GM21360 (cell line): ENCODE measurements around the gene CCN2.

Experiments used
- ATAC-seq: cut with Tn5 transposase; IDR thresholded peaks from one replicate; pipeline ENCODE4 v1.9.1; 2021; ENCODE audit warnings: mild to moderate bottlenecking, moderate library complexity; ENCODE audit not compliant: unreplicated experiment

CCN2 gene

GRCh38 chr6:131967948-131968347, 16.8 kb upstream of the CCN2 start:
- no peak for ATAC-seq

DNA sequence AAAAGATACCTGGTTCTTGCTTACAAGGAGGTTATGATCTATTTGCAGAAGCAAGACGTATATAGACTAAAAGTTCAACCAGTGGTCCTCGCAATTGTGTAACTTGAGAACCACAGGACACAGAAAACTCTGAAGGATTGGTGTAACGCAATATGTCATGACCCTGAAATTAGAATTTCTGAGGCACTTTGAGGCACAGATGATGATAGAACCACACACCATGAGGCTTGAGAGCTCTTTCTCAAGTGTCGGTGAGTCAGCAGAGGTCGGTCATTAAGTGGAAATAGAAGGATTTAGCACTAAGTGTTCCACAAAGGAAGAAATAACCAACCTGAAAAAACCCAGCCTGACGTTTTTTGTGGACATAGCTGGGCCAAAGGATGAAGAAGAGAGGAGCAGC, 15.3 kb upstream of the CCN2 start:
- ATAC-seq: no peak

DNA sequence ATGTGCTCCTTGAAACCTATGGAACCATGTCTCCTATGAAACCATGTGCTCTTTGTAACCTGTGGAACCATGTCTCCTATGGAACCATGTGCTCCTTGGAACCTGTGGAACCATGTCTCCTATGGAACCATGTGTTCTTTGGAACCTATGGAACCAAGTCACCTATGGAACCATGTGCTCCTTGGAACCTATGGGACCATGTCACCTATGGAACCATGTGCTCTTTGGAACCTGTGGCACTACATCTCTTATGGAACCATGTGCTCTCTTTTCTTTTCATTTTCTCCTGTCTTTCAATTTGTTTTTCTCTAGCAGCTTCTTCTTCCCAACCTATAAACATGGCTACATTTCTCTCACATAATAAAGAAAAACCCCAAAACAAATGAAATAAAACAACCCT, 11.9 kb upstream of the CCN2 start:
- no peak for ATAC-seq

GRCh38 chr6:131960371-131961133, 9.4 kb upstream of the CCN2 start:
- ATAC-seq: no peak

- no peak for ATAC-seq
These were observed 7.6 kb upstream of the CCN2 start for GRCh38 chr6:131958542-131959470.

- no peak for ATAC-seq
These were observed 6.9 kb upstream of the CCN2 start for GRCh38 chr6:131958095-131958494.

- no peak for ATAC-seq
These were observed 4.7 kb upstream of the CCN2 start for GRCh38 chr6:131955876-131956275.

GRCh38 chr6:131955192-131955591, 4.0 kb upstream of the CCN2 start:
- no peak for ATAC-seq

GRCh38 chr6:131954775-131955107, 3.6 kb upstream of the CCN2 start:
- no peak for ATAC-seq

GRCh38 chr6:131954059-131954774, 3.0 kb upstream of the CCN2 start:
- no peak for ATAC-seq

GRCh38 chr6:131952886-131953509, 1.8 kb upstream of the CCN2 start:
- no peak for ATAC-seq

- ATAC-seq: no peak
These were observed 531 bp upstream of the CCN2 start for GRCh38 chr6:131951576-131952230.

- ATAC-seq: no peak
These were observed 1.0 kb downstream of the CCN2 start for GRCh38 chr6:131949909-131950766.

- ATAC-seq: no peak
These were observed 1.6 kb downstream of the CCN2 start for GRCh38 chr6:131949620-131949908.

GRCh38 chr6:131948692-131949619, 2.2 kb downstream of the CCN2 start:
- no peak for ATAC-seq

GRCh38 chr6:131947986-131948661, 3.0 kb downstream of the CCN2 start:
- no peak for ATAC-seq

GRCh38 chr6:131946992-131947955, 3.9 kb downstream of the CCN2 start:
- no peak for ATAC-seq
